B cell (primary cell): ENCODE measurements around the gene TXNDC11. TPM values are rescaled to one million over a fixed set of nuclear protein-coding genes. Genes with fewer than 3 reads are reported as not detected.

ENCODE experiments used
- ATAC-seq: fragments of 200-7000 bp; cut with Tn5 transposase; one replicate; pipeline ENCODE4 v1.10.0; 2021; ENCODE audit warnings: low read depth, mild to moderate bottlenecking, moderate number of reproducible peaks, moderate library complexity
- CTCF ChIA-PET: fragments of 350-600 bp; sonication (Branson Sonifier 250); formaldehyde crosslinking; loops from one replicate; lab custom pipeline; 2021; ENCODE audit warnings: antibody characterized with exemption, inconsistent platforms; lab: Charles Lee
- POLR2A ChIA-PET: fragments of 350-600 bp; sonication (Branson Sonifier 250); formaldehyde crosslinking; loops from one replicate; lab custom pipeline; 2021; ENCODE audit warnings: antibody characterized with exemption; lab: Charles Lee
- DNase-seq: peaks from one replicate; pipeline ENCODE4 v3.0.0; 2013
- H2AFZ ChIP-seq: 2 replicates; pipeline ENCODE4 v1.6.1; 2012; ENCODE audit warnings: mild to moderate bottlenecking, low read depth, low read length; ENCODE audit not compliant: insufficient read depth, poor library complexity, severe bottlenecking
- H3K27ac ChIP-seq, 2 donors: 1 replicate in 1 of 2; 2 replicates in 1 of 2; pipeline ENCODE4 v1.5.1; 2012 to 2013; ENCODE audit warnings: low read length in 2 of 2, mild to moderate bottlenecking in 2 of 2, moderate library complexity in 1 of 2
- H3K27me3 ChIP-seq, 4 experiments: fragments of 200-600 bp in 1 of 4; sonication (generic) in 1 of 4; replicated peaks in 1 of 4; 1 replicate in 2 of 4; 2 replicates in 2 of 4; pipeline versions ENCODE4 v1.6.1 to v1.7.0; 2013 to 2016; ENCODE audit warnings: low read length in 3 of 4, mild to moderate bottlenecking in 2 of 4, mixed read lengths in 1 of 4, moderate library complexity in 1 of 4; ENCODE audit not compliant: insufficient read depth in 4 of 4, control insufficient read depth in 3 of 4; ENCODE audit errors: control extremely low read depth in 1 of 4
- H3K36me3 ChIP-seq, 2 experiments: replicated peaks in 1 of 2; 1 replicate in 1 of 2; 2 replicates in 1 of 2; pipeline versions ENCODE4 v1.6.1 to v1.7.1; 2013; ENCODE audit warnings: low read length in 1 of 2; ENCODE audit not compliant: insufficient read depth in 2 of 2, control insufficient read depth in 1 of 2; ENCODE audit errors: control extremely low read depth in 1 of 2, extremely low read depth in 1 of 2
- H3K4me1 ChIP-seq, 2 donors: fragments of 200-600 bp in 1 of 2; sonication (generic) in 1 of 2; 1 replicate in 1 of 2; 2 replicates in 1 of 2; pipeline versions ENCODE4 v1.5.1 to v1.6.1; 2013 to 2017; ENCODE audit warnings: low read length in 2 of 2; ENCODE audit not compliant: control insufficient read depth in 2 of 2, insufficient read depth in 2 of 2
- H3K4me2 ChIP-seq: replicated peaks from 2 replicates; pipeline ENCODE3; 2012; ENCODE audit warnings: mild to moderate bottlenecking, low read depth, low read length; ENCODE audit not compliant: poor library complexity, severe bottlenecking
- H3K4me3 ChIP-seq, 5 experiments: fragments of 200-600 bp in 1 of 5; sonication (generic) in 1 of 5; 1 replicate in 3 of 5; 2 replicates in 2 of 5; pipeline versions ENCODE4 v1.5.1 to v1.7.0; 2011 to 2016; ENCODE audit warnings: low read length in 4 of 5, mild to moderate bottlenecking in 4 of 5, low read depth in 2 of 5, control low read depth in 1 of 5, moderate library complexity in 1 of 5; ENCODE audit not compliant: insufficient read depth in 1 of 5; ENCODE audit errors: control extremely low read depth in 1 of 5, extremely low read depth in 1 of 5
- H3K79me2 ChIP-seq: fragments of 200-600 bp; sonication (generic); one replicate; pipeline ENCODE4 v1.6.0; 2016; ENCODE audit warnings: low read length; ENCODE audit not compliant: control insufficient read depth, insufficient read depth
- H3K9ac ChIP-seq: fragments of 200-600 bp; sonication (generic); 2 replicates; pipeline ENCODE4 v1.6.1; 2017; ENCODE audit warnings: mild to moderate bottlenecking, low read length, moderate library complexity
- H3K9me3 ChIP-seq, 3 donors: one replicate each; pipeline versions ENCODE4 v1.6.1 to v1.7.1; 2013; ENCODE audit warnings: low read length in 2 of 3; ENCODE audit not compliant: control insufficient read depth in 2 of 3, insufficient read depth in 1 of 3; ENCODE audit errors: control extremely low read depth in 1 of 3
- H4K20me1 ChIP-seq: 2 replicates; pipeline ENCODE4 v1.6.0; 2012; ENCODE audit warnings: mild to moderate bottlenecking, low read length; ENCODE audit not compliant: insufficient read depth, control insufficient read depth, poor library complexity, severe bottlenecking
- H3K27ac Mint-ChIP-seq: one replicate; pipeline ENCODE4 v1.8.0; 2021; ENCODE audit warnings: mixed read lengths
- H3K27me3 Mint-ChIP-seq: one replicate; pipeline ENCODE4 v1.8.0; 2021; ENCODE audit warnings: mixed read lengths
- H3K4me1 Mint-ChIP-seq: one replicate; pipeline ENCODE4 v1.8.0; 2021; ENCODE audit warnings: mixed read lengths
- H3K4me3 Mint-ChIP-seq: one replicate; pipeline ENCODE4 v1.8.0; 2021; ENCODE audit warnings: mixed read lengths
- H3K9me3 Mint-ChIP-seq: one replicate; pipeline ENCODE4 v1.8.0; 2022; ENCODE audit warnings: mixed read lengths; ENCODE audit not compliant: insufficient read depth
- CTCF ChIP-seq: fragments of 200-600 bp; IDR thresholded peaks from one replicate; pipeline ENCODE4 v1.8.0; 2022; ENCODE audit warnings: antibody characterized with exemption, mild to moderate bottlenecking
- EZH2 ChIP-seq: IDR thresholded peaks from 2 replicates; pipeline ENCODE4 v1.6.1; 2012; ENCODE audit warnings: borderline replicate concordance, low read depth, mild to moderate bottlenecking, moderate library complexity, low read length; ENCODE audit not compliant: insufficient read depth, poor library complexity, severe bottlenecking
- WGBS: methylation state at CpG from one replicate; pipeline ENCODE4 v1.1.5; 2013; ENCODE audit warnings: missing lambda C conversion rate; ENCODE audit not compliant: insufficient coverage; 5-methylcytosine and 5-hydroxymethylcytosine counted together
- intact Hi-C: fragments of 100-400 bp; cut with micrococcal nuclease; formaldehyde crosslinking; loops from one replicate; pipeline ENCODE4 v1.10.0; 2022
- polyA plus RNA-seq: library from polyadenylated mRNA; depleted of rRNA; stranded (reverse); fragments of >200 nt; gene quantifications from 2 replicates; pipeline ENCODE4 v1.2.3, GENCODE V29; 2012
- total RNA-seq, 2 donors: library from RNA; stranded (reverse); fragments of 120-200 nt in 1 of 2; gene quantifications; 1 replicate in 1 of 2; 2 replicates in 1 of 2; pipeline versions ENCODE4 v1.2.3 to v1.2.4, GENCODE V29; 2013 to 2022

TXNDC11 gene
- total and polyA plus RNA-seq, 2 donors (not counting 1 experiment from before 2014, with no cell fraction given) = 50.2 to 76.9 TPM

DNA sequence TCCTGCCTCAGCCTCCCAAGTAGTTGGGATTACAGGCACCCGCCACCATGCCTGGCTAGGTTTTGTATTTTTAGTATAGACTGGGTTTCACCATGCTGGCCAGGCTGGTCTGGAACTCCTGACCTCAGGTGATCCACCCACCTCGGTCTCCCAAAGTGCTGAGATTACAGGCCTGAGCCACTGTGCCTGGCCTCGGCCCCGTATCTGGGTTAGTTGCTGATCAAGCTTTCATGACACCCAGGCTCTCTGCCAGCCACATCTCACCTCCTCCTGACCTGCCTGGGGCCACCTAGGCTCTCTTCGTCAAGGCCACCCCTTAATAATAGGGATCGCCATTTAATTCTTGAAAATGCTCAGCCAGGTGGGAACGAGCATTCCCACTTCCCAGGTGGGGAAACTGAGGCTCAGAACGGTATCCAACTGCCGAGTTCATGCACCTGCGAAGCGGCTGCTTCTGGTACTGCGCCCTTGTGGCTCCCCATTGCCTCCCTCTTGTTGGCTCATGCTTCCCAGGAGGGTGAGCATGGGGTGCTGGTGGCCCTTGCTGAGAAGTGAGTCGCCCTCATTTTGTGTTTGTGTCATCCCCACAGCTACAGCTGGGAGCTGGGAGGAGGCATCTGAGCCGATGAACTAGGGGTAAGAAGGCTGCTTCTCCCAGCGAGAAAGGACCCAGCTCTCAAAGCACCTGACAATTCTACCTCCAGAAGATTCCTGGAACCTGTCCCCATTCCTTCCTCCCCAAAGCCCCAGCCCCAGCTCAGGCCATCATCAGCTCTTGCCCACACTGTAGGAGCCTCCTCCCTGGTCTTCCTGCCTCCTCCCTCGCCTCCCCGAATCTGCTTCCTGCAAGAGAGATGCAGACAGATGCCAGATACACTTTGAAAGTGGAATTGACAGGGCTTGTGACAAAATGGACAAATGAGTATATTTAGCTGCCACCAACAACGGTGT, 91.7 kb downstream of the TXNDC11 start:
- POLR2A ChIA-PET = interaction anchor here (0.6 kb wide), 1 partner anchor 39 kb away, joined by 5 read pairs; no protein-coding TSS in a partner anchor
- Mint-ChIP-seq H3K4me3 (no peak overlapping the region), H3K27ac (no peak overlapping the region)

More for the DNA sequence above, 91.7 kb downstream of the TXNDC11 start:
- Mint-ChIP-seq H3K27me3 (no peaks in the 10 kb centered on the region), H3K9me3 (no peaks in the 10 kb centered on the region), H3K4me1 (peaks cover 11% of the 10 kb centered on the region)
- H3K79me2 ChIP-seq = no peaks in the 10 kb centered on the region
- no peak overlapping the region for H3K9ac ChIP-seq
- no peak overlapping the region for H3K4me3 ChIP-seq
- ATAC-seq (no peak), DNase-seq (no peak)
- H3K4me2 ChIP-seq = no peak overlapping the region
- H3K27ac ChIP-seq = no peak overlapping the region
- H3K36me3 ChIP-seq = no peaks in the 10 kb centered on the region
- CTCF ChIA-PET = interaction anchor here (1.0 to 2.2 kb wide), 7 partner anchors 8 to 244 kb away, joined by 3 to 12 read pairs (median 4); no protein-coding TSS in a partner anchor
- no peaks in the 10 kb centered on the region for H3K27me3 ChIP-seq
- H3K4me1 ChIP-seq = no peaks in the 10 kb centered on the region
- H2AFZ ChIP-seq = peak overlapping the region; percentile 41
- intact Hi-C loops = no loop called here
- no peaks in the 10 kb centered on the region for H3K9me3 ChIP-seq
- no peaks in the 10 kb centered on the region for H4K20me1 ChIP-seq
- 87% methylated on average over 13 of the region's 18 CpGs for WGBS
- TF ChIP-seq EZH2 (no peak), CTCF (no peak)
